Choroid plexus epithelial cell (primary cell): ENCODE data around the gene AGTRAP.

Experiments
- DNase-seq: peaks from one replicate; pipeline ENCODE4 v3.0.0-alpha.2; 2010; ENCODE audit warnings: low read depth
- H3K4me3 ChIP-seq: 2 replicates; pipeline ENCODE4 v1.5.1; 2011; ENCODE audit warnings: low read depth, mild to moderate bottlenecking, control low read depth, low read length, moderate library complexity
- TF ChIP-seq, protein P1 (sequence below): conservative IDR thresholded peaks from 2 replicates; pipeline ENCODE4 v1.5.1; 2011; ENCODE audit warnings: low read depth, mild to moderate bottlenecking, control low read depth, inconsistent platforms, low read length, moderate library complexity

Gene AGTRAP

DNA sequence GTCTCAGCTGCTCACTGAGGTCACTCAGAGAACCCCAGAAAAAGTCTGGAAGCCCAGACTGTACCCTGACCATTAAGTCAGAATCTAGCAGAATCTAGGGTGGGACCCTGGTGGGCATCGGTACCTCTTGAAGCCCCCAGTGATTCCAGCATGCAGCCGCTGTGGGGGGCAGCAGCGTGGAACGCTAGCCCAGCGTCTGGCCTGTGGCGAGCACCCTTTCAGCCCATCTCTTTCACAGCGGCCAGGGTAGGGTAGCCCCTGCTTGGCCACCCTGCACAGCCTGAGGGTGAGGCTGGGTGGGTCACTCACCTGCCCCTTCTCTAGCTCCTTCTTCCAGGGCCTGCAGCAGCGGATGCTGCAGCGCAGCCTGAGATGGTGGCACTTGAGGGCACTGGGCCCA lies 42.4 kb downstream of the AGTRAP start:
- TF ChIP-seq, protein P1, sequence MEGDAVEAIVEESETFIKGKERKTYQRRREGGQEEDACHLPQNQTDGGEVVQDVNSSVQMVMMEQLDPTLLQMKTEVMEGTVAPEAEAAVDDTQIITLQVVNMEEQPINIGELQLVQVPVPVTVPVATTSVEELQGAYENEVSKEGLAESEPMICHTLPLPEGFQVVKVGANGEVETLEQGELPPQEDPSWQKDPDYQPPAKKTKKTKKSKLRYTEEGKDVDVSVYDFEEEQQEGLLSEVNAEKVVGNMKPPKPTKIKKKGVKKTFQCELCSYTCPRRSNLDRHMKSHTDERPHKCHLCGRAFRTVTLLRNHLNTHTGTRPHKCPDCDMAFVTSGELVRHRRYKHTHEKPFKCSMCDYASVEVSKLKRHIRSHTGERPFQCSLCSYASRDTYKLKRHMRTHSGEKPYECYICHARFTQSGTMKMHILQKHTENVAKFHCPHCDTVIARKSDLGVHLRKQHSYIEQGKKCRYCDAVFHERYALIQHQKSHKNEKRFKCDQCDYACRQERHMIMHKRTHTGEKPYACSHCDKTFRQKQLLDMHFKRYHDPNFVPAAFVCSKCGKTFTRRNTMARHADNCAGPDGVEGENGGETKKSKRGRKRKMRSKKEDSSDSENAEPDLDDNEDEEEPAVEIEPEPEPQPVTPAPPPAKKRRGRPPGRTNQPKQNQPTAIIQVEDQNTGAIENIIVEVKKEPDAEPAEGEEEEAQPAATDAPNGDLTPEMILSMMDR, result no peak
- no peak overlapping the region for H3K4me3 ChIP-seq
- no peak for DNase-seq

DNA sequence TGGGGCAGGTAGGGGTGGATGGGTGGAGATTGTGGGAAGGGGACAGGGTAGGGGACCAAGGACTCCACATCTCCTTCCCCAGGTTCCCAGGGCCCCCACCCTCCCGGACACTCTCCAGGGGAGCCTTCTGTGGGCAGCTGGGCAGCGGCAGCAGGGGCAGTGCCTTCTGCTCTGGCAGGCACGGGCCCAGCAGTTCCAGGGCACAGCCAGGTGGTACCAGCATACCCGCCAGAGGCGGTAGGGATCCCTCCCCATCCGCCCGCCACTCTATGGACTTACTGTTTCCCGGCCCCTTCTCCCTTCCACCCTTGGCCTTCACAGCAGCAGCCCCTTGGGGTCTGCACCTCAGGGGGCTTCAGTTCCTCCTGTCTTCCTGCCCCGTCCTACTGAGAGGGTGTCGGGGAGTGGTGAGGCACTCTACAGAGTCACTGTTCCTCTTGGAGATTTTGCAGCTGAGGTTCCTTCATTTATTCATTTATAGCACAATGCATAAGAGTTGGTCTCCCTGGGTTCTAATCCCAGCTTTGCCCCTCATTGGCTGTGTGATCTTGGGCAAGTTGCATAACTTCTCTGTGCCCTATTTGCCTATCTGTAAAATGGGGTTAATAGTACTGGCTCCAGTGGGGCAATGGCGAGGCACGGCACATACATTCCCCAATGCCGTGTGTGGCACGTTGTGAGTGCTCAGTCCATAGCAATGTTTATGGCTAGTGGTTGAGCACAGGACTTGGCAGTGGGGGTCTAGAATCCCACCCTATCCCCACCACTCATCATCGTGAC lies 43.1 kb downstream of the AGTRAP start:
- no peak for DNase-seq
- no peak overlapping the region for H3K4me3 ChIP-seq
- TF ChIP-seq, protein P1, result no peak

DNA sequence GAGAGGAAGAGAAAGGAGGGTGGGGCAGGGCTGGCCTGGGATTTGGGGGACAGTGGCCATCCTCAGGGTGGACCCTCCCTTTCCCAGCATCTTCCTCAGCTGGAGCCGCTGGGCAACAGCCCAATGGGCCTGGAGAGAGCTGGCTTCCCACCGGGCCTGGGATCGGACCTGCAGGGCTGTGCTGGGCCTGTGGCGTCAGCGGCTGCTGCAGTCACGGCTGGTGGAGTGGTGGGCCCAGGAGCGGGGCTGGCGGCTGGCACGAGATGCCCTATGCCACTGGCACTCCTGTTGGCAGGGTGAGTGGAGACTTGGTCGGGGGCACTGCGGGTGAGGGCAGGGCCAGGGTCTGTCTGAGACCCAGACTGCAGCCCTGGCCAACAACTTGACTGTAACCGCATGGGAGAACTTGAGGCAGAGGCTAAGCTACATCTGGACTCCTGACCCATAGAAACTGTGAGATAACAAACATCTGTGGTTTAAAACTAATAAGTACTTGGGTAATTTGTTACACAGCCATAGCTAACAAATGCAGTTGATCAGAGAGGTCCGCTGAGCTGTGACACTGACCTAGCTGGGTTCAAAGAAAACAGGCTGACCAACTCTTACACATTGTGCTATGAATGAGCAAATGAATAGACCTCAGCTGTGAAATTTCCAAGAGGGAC lies 43.9 kb downstream of the AGTRAP start:
- no peak overlapping the region for H3K4me3 ChIP-seq
- TF ChIP-seq, protein P1, result no peak
- no peak for DNase-seq

DNA sequence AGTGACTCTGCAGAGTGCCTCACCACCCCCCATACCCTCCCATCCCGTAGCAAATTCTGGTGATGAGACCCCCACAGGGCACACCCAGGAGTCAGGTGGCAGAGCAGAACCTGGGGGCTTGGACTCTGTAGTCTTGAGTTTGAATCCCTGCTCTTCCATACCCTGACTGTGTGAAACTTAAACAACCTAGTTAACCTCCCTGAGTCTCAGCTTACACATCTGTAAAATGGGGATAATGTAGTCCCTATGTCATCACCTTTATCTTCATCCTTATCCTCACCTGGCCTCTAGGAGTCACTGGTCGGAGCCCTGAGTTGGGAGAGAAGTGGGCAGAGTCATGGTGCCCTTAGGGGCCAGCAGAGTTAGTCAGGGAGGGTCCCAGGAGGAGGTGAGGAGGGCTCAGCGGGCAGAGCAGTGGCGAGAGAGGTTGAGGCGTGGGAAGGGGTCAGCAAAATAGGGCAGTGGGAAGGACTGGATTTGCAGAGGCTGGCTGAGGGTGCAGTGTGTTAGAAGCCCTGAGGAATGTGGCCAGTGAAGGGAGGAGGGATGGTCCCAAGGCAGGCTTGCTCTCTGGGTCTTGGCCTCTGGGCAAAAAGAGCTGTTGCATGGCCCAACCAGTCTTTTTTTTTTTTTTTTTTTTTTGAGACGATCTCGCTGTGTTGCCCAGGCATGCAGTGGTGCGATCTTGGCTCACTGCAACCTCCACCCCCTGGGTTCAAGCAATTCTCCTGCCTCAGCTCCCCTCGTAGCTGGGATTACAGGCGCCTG lies 44.6 kb downstream of the AGTRAP start:
- no peak overlapping the region for H3K4me3 ChIP-seq
- TF ChIP-seq, protein P1, result no peak
- no peak for DNase-seq

DNA sequence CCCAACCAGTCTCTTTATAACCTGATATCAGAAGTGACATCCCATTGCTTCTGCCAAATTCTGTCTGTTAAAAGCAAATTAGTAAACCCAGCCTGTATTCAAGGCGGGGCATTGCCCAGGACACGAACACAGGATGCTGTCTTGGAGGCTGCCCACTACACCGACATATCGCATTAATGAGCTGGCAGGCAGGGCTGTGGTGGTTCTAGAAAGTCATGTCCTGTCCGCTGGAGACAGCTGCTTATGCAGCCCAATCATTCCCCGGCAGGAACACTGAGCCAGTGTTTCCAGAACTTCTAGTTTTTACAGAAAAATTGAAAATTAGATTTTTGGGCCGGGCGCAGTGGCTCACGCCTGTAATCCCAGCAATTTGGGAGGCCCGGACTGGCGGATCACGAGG lies 45.4 kb downstream of the AGTRAP start:
- no peak overlapping the region for H3K4me3 ChIP-seq
- no peak for DNase-seq
- TF ChIP-seq, protein P1, result no peak

DNA sequence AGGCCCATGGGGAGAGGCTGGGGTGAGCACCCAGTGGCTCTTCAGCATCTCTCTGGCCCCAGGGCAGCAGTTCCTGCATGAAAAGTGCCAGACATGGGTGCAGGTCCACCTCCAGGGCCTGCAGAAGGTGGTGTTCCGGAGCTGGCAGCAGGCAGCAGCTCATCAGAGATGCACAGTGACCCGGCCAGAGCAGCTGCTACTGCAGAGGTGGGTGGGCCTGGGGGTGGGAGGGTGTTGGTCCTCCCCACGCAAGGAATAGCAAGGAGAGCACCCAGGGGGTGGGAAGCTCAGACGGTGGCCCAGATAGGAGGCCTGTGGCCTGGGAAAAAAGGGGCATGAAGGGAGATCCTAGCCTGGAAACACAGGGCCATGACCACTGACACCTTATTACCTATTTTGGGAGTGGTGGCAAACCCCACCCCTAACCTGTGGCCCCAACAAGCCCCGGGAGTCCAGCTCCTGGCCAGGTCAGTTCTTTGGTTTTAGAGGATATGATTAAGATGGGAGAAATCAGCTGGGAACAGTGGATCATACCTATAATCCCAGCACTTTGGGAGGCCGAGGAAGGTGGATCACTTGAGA lies 46.3 kb downstream of the AGTRAP start:
- DNase-seq, result no peak
- H3K4me3 ChIP-seq, result no peak overlapping the region
- TF ChIP-seq, protein P1, result no peak
